ENCODE results near the gene ZNF827.

ZNF827 gene

DNA sequence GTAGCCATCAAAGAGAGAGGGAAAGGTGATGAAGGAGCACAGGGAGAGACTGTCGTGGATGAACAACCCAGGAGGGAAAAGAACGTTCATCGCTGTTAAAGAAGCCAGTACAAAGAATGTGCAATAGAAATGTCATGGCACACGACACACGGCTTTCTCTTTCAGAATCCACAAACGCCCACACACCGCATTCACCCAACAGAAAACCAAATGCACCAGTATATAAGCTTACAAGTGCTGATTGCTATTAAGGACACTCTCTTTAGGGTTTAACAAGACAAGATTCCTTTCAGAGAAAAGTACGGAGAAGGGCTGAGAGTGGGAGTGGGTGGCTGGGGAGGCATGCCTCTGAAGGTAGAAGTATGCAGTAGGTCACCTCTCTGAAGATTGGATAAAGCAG lies 178.4 kb downstream of the ZNF827 start:
- no peak for DNase-seq (ENCODE audit: low read depth in 2 of 2)

- DNase-seq (ENCODE audit: low read depth in 2 of 2) = no peak
Observed at GRCh38 chr4:145757188-145757587, 181.4 kb downstream of the ZNF827 start.

- DNase-seq (ENCODE audit: low read depth in 2 of 2) = peak in 1 of 2 donors; percentile 12
Observed at GRCh38 chr4:145756244-145756643, 182.4 kb downstream of the ZNF827 start.

DNA sequence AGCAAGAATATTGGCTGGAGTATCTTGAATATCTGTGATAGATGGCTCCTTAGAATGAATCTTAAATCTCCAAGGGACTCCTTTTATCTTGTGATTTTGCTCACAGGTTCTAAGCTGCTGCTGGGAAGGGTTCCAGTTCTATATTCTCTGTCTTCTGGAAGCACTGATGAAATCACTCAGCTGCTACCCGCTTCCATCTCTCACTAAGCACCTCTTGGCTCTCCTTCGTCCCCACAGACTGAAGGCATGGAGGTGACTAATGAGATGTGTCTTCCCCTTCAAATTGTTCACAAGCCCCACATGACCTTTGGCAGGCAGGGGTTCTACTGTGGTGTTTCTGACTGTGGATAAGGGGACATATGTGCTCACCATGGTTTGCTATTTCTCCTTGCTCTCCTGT lies 182.8 kb downstream of the ZNF827 start:
- no peak for DNase-seq (ENCODE audit: low read depth in 2 of 2)

DNA sequence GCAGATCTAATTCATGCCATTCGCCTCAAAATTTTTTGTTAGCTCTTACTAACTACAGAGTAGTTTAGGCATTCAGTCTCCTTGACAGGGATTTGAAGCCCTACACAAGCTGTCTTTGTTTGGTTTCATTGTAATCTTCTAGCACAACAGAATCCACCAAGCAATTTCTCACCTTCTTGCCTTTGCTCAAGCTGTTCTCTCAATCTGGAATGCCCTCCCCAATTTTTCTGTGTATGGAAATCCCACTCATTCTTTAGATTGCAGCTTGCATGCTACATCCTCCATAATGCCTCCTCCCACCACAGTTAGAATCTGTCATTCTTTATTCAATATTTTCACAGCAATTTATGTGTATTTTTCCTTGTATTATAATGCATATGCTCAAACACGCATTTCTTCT lies 195.0 kb downstream of the ZNF827 start:
- no peak for DNase-seq (ENCODE audit: low read depth in 2 of 2)

- no peak for DNase-seq (ENCODE audit: low read depth in 2 of 2)
Observed at GRCh38 chr4:145740806-145741205, 197.8 kb downstream of the ZNF827 start.

DNA sequence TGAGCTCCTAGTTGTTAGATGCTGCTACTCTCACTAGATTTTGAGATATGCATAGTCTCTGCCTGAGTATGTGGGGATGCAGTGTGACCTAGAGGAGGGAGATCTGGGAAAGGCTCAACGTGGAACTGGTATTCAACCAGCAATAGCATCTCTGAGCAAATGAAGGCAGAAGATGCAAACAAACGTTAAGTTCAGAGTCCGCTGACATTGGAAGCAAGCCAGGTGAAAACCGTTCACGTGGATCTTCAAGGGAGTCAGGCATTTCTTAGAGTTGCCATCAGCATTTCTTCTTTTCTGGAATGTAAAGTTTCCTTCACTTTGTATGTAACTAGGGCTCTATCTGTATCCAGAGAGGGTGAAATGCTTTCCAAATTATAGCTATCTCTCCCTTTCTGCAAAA lies 198.8 kb downstream of the ZNF827 start:
- no peak for DNase-seq (ENCODE audit: low read depth in 2 of 2)

DNA sequence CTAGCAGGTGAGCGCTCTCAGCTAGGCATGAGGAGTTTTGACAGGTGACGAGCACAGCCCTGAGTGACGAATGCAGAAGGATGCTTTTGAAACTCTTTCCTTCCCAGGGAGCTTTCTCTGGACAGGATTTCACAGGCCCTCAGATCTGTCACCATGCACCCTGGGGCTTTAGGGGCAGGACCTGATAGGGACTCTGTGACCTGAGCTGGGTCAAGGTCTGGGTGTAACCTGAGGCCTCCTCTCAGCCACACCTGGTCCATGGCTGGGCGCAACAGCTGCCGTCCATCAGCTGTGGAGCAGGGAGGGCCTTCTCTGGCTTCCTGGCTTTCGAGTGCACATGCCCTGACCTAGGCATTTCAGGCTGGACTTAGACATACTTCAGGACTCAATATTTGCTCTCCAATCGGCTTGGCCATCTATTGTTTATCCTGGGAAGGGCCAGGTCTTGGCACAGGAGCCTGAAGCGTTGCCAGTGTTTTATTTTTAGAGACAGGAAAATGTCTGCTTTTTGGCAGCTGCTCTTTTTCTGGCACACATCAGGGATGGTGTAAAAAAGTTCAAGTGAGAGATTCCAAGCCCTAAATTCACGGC lies 202.3 kb downstream of the ZNF827 start:
- DNase-seq (ENCODE audit: low read depth in 2 of 2) = no peak

GRCh38 chr4:145735827-145736226 lies 202.8 kb downstream of the ZNF827 start:
- DNase-seq (ENCODE audit: low read depth in 2 of 2) = no peak

- DNase-seq (ENCODE audit: low read depth in 2 of 2) = no peak
Observed at GRCh38 chr4:145735347-145735675, 203.3 kb downstream of the ZNF827 start.

DNA sequence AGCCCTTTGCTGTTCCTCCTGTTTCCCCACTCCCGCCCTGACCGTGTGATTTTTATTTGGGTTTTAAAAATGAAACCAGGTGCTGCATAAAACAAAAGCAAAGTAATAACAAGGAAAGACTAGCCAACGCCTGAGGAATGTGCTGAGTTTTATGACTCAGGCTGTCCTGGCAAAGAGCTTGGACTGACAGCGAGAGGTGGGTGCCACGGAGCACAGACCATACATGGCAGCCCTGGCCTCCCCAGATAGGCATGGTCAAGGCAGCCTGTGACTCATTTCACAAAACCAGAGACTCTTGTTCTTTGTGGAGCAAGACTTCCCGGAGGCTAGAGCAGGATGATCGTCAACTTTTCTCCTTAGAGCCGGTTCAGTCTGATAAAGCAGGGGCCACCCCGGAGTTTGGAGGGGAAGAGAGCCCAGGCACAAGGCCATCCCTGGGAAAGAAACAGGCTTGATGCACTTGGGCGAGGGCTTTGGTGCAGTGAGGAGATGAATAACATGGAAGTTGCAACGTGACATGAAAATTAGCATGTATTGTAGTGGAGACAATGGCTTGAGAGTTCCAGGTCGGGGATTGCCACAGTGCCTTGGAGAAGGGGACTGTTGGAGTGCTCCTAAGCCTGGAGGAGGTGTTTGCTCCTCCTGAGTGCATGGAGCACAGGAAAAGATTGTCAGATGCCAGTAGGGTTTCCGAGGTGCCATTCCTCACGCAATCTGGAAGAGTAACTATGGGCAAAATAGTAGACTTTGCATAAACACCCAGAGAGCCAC lies 203.9 kb downstream of the ZNF827 start:
- no peak for DNase-seq (ENCODE audit: low read depth in 2 of 2)

DNA sequence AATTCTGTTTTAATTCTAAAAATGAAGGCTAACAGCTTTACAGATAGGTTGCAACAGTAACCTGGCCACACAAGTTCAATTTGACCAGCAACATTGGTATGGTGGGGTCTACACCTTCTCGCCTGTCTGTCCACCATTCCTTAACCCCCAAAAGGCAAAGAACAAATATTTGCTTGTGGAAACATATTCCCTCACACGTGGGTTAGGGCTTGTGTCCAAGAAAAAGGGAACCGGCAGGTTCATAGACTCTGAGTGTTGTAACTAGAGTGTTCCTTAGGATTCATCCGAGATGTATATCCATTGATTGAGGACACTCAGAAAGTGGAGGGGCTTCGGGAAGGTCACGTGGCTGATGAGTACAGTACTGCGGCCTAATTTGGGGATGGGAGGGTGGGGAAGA lies 204.6 kb downstream of the ZNF827 start:
- DNase-seq (ENCODE audit: low read depth in 2 of 2) = no peak

GRCh38 chr4:145732895-145733880 lies 205.4 kb downstream of the ZNF827 start:
- peak; percentile 65 to 73 for DNase-seq (ENCODE audit: low read depth in 2 of 2)

DNA sequence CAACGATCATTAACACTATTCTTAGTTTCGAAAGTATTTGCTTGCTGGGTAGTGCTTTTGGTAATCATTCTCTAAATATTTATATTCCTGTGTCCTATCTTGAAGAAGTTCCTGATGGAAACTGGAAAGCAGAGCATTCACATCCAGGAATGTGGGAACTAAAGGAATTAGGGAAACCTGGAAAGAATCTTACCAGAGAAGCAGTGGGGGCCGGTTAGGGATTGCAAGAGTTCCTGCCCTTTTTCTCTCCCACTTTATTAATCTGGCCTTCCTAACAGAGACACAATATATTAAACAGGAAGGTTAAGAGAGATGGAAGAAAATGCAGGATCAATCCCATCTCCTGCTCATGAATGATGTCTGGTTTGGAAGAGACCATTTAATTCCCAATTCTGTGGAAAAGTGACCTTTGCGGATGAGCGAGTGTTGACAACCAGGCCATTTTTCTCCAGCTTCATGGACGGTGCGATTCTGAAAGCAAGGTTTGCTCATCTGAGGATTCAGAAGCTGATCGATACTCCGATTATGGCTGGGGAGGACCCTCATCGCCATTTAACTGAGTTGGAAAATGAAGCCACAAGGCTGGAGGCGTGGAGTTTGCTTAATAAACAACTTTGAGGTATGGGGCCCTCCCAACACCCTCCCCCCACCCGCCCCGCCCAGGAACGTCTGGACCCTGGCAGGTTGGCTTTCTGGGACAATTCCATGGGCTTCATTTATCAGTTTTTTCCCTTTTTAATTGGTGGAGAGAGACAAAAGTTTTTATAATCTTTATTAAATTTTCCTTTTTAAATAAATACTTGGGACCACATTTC lies 206.4 kb downstream of the ZNF827 start:
- DNase-seq (ENCODE audit: low read depth in 2 of 2) = no peak

DNA sequence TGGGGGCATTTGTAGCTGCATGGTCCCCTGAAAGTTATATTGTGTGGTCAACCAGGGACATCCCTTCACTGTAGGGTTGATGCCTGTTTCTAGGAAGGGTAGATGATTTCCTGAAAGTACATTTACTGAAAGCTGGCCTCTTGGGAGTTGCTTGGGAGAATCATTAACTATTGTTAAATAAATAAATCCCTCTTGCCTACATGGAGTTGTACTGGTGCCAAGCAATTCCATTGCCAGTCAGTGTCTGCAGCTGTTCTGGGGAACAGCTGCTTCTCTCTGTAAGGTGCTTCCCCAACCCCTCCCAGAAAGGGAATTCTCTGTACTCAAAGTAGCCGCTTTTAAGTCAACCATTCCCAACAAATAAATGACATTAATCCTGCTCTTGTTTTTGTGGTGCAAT lies 207.6 kb downstream of the ZNF827 start:
- DNase-seq (ENCODE audit: low read depth in 2 of 2) = no peak

DNA sequence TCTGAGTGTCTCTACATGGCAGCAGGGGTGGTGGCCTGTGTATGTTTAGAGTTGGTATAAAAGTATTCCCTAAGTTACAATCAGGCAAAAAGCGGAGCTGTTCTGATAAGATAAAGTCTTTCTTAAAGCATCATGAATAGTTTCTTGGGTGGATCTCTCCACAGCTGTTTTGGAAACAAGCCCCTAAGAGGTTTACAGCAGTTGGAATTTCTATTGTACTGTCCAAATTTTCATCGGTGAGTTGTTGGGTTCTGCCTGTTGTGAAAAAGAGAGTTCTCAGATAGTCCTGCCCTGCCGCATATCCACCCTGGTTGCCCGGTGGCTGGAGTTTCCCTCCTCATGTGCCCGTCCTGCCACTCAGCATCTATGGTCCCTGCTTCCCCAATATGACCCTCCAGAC lies 208.6 kb downstream of the ZNF827 start:
- DNase-seq (ENCODE audit: low read depth in 2 of 2) = no peak

GRCh38 chr4:145723336-145723735 lies 215.3 kb downstream of the ZNF827 start:
- no peak for DNase-seq (ENCODE audit: low read depth in 2 of 2)

DNA sequence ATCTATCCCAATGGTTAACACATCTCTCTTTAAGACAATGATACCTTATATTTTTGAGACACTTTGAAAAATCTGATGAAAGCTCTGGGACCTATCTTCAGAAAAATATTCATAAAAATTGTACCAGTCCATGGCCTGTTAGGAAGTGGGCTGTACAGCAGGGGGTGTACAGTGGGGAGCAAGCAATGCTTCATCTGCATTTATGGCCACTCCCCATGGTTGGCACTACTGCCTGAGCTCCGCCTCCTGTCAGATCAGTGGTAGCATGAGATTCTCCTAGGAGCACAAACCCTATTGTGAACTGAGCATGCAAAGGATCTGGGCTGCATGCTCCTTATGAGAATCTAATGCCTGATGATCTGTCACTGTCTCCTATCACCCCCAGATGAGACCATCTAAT lies 216.1 kb downstream of the ZNF827 start:
- no peak for DNase-seq (ENCODE audit: low read depth in 2 of 2)

- no peak for DNase-seq (ENCODE audit: low read depth in 2 of 2)
Observed at GRCh38 chr4:145720656-145721055, 218.0 kb downstream of the ZNF827 start.

GRCh38 chr4:145719752-145720624 lies 218.6 kb downstream of the ZNF827 start:
- peak; percentile 28 to 35 for DNase-seq (ENCODE audit: low read depth in 2 of 2)
